ENCODE measurements around the gene ARVCF.

ARVCF gene

DNA sequence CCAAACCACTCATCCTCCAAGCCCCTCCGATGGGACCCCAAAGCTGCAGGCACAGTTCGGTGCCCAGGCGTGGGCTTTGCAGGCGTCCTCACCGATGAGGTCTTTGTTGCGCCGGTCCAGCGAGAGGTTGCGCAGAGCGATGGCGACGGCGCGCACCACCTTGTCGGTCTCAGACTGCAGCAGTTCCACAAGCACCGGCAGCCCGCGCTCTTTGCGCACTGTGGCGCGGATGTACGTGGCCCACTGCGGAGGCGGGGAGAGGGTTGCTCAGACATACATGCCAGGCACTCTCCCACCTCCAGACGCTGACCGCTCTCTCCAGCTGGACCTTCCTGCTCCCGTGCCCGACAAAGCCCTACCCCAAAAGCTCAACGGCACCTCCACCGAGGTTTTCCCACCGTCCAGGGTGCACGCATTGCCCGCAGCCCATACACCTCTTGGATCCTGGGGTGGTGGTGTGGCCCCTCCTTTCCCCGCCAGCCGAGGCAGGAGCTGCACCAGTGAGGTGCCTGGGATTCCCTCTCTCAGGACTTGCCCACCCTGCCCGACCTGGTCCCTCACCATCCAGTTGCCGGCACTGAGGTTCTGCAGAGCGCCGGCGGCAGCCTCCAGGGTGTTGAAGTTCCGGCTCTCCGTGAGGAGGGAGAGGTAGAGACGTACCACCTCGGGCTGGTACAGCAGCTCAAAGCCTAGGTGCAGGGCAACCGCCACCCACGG is 42.9 kb downstream of the ARVCF start:
- Histone ChIP-seq H3K4me1 (ENCODE audit: control insufficient read depth, insufficient read depth, low read length) (peaks cover 10% of the 10 kb centered on the region), H3K9ac (ENCODE audit: low read length) (no peak overlapping the region), H3K36me3 (ENCODE audit: control insufficient read depth, insufficient read depth, low read length) (peaks cover 53% of the 10 kb centered on the region), H3K27ac (ENCODE audit: low read depth, low read length) (no peak overlapping the region), H3K4me3 (ENCODE audit: low read depth, low read length) (no peak overlapping the region), H3K9me3 (ENCODE audit: control insufficient read depth, insufficient read depth, low read depth, low read length) (no peaks in the 10 kb centered on the region), H3K27me3 (ENCODE audit: control insufficient read depth, insufficient read depth, low read length) (no peaks in the 10 kb centered on the region)

DNA sequence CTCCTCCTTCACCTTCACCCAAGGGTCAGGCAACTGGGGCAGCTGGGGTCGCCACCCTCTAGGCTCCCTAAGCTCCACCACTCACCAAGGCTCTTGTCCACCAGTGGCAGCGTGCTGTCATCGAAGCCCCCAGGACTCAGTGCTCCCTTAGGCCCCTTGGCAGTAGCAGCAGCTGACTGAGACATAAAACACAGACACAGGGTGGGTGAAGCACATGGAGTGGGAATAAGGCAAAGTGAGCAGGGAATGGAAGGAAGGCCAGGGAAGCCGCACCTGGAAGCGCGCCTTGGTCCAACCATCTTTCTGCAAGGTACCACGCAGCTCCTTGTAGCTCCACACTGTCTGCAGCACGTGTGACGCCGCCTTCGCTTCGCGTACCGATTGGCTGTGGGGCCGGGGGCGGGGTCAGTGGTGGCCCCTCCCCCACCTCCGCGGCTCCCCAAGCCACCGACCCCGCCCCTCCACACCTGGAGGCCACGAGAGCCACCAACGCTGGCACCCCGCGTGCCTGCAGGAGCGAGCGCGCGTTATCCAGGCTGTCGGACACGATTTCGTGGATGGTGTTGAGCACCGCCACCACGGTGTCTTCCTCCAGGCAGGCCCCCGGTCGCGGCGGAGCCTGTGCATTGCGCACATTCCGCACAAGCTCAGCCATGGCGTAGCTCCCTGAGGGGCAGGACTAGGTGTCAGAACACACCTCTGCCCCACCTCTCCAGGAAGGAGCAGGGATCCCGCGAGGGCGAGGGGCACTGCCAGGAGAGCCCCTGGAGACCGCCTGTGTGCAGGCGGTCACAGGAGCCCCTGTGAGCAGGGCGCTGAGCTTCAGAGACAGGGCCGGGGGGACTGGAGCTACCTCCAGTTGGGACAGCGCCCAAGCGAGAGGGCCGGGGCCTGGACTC is 43.7 kb downstream of the ARVCF start:
- no peak overlapping the region for H3K9ac ChIP-seq (ENCODE audit: low read length)
- H3K4me3 ChIP-seq (ENCODE audit: low read depth, low read length) = no peak overlapping the region
- H3K4me1 ChIP-seq (ENCODE audit: control insufficient read depth, insufficient read depth, low read length) = peaks cover 10% of the 10 kb centered on the region
- H3K27me3 ChIP-seq (ENCODE audit: control insufficient read depth, insufficient read depth, low read length) = no peaks in the 10 kb centered on the region
- peaks cover 50% of the 10 kb centered on the region for H3K36me3 ChIP-seq (ENCODE audit: control insufficient read depth, insufficient read depth, low read length)
- no peaks in the 10 kb centered on the region for H3K9me3 ChIP-seq (ENCODE audit: control insufficient read depth, insufficient read depth, low read depth, low read length)
- no peak overlapping the region for H3K27ac ChIP-seq (ENCODE audit: low read depth, low read length)

DNA sequence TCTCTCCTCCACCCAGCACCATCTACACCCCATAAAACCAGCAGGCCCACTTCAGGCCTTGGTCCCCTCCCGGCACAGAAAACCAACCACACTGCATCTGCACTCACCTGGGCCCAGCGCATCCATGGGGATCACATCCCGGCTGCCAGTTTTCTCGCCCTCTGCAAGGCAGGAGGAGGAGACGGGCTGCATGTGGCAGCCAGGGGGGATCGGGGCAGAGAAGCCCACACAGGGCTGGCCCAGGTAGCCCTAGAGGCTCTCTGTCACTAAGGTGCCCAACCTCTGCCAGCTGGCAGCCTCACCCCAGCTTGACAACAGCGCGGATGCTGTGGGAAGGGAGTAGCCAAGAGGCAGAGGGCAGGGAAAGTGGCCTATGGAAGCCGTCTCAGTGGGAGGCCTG is 44.4 kb downstream of the ARVCF start:
- Histone ChIP-seq H3K27me3 (ENCODE audit: control insufficient read depth, insufficient read depth, low read length) (no peaks in the 10 kb centered on the region), H3K36me3 (ENCODE audit: control insufficient read depth, insufficient read depth, low read length) (peaks cover 43% of the 10 kb centered on the region), H3K9me3 (ENCODE audit: control insufficient read depth, insufficient read depth, low read depth, low read length) (no peaks in the 10 kb centered on the region), H3K9ac (ENCODE audit: low read length) (no peak overlapping the region), H3K27ac (ENCODE audit: low read depth, low read length) (no peak overlapping the region), H3K4me1 (ENCODE audit: control insufficient read depth, insufficient read depth, low read length) (peaks cover 10% of the 10 kb centered on the region), H3K4me3 (ENCODE audit: low read depth, low read length) (no peak overlapping the region)

DNA sequence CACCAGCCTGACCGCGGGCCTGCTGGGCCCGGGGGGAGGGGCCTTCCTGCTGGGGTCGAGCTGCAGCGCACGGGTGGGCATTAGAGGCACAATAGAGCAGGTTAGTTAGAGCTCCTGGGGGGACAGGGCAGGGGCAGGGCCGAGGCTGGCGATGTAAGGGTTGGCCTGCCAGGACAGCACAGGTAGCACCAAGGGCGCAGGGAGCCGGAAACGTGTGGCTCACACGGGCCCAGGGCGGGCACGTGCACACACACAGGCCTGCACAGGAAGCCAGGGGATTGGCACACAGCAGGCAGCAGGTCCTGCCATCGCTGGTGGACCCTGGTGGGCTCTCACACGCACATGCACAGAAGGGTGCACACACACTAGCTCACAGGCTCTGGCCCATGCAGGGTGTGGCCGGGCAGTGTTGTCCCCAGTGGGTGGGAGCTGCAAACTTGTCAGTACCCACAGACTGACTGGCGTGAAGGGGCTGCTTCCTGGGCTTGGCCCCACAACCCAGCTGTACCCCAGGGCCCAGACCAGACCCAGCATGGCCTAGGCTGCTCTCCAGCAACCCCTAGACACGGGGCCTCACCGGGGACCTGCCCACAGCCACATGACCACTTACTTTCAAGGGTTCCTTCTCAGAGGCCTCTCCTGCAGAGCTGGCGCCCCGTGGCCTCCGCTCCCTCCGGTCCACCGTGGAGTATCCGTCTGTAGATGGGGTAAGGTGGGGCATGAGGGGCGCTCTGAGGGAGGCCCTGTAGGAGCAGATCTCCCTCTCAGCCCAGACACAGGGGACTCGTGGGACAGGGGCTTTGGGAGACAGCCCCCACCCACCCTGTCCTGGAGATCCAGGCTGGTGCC is 45.1 kb downstream of the ARVCF start:
- Histone ChIP-seq H3K9me3 (ENCODE audit: control insufficient read depth, insufficient read depth, low read depth, low read length) (no peaks in the 10 kb centered on the region), H3K9ac (ENCODE audit: low read length) (no peak overlapping the region), H3K36me3 (ENCODE audit: control insufficient read depth, insufficient read depth, low read length) (peaks cover 39% of the 10 kb centered on the region), H3K4me1 (ENCODE audit: control insufficient read depth, insufficient read depth, low read length) (peaks cover 10% of the 10 kb centered on the region), H3K4me3 (ENCODE audit: low read depth, low read length) (no peak overlapping the region), H3K27ac (ENCODE audit: low read depth, low read length) (no peak overlapping the region), H3K27me3 (ENCODE audit: control insufficient read depth, insufficient read depth, low read length) (no peaks in the 10 kb centered on the region)

DNA sequence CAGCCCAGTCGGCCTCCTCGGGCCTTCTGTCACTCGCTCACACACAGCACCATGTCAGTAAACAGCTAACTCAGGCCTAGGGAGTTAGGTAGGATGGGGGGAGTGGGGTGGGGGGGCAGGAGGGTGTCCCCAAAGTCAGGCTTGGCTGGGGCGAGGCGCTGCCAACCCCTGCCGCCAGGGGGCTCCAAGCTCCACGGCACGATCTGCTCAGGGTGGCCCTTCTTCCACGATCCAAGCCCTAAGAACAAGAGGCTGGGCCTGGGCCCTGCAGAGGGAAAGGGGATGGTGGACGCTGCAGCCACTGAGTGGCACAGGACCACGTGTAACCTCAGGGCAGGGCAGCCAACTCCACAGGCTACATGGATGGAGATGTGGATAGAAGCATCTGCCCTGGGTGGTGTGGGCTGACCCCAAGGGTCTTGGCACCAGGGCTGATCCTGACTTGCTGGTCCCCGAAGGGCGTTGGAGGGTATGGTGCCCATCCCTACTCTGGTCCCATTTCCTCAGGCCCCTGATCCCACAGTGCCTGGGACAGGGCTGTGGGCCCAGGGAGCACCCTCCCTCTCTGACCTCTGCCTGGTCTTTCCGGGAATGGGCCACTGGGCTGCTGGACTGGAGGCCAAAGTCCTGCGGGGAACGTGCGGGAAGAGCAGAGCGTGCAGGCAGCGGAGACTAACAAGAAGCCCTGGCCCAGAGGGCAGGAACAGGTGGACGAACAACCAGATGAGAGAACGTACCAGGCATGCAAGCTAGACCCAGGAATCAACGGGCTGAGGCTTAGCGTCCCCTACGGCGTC is 45.9 kb downstream of the ARVCF start:
- Histone ChIP-seq H3K27me3 (ENCODE audit: control insufficient read depth, insufficient read depth, low read length) (no peaks in the 10 kb centered on the region), H3K4me3 (ENCODE audit: low read depth, low read length) (no peak overlapping the region), H3K9ac (ENCODE audit: low read length) (no peak overlapping the region), H3K9me3 (ENCODE audit: control insufficient read depth, insufficient read depth, low read depth, low read length) (no peaks in the 10 kb centered on the region), H3K4me1 (ENCODE audit: control insufficient read depth, insufficient read depth, low read length) (peaks cover 10% of the 10 kb centered on the region), H3K36me3 (ENCODE audit: control insufficient read depth, insufficient read depth, low read length) (peaks cover 39% of the 10 kb centered on the region), H3K27ac (ENCODE audit: low read depth, low read length) (no peak overlapping the region)

DNA sequence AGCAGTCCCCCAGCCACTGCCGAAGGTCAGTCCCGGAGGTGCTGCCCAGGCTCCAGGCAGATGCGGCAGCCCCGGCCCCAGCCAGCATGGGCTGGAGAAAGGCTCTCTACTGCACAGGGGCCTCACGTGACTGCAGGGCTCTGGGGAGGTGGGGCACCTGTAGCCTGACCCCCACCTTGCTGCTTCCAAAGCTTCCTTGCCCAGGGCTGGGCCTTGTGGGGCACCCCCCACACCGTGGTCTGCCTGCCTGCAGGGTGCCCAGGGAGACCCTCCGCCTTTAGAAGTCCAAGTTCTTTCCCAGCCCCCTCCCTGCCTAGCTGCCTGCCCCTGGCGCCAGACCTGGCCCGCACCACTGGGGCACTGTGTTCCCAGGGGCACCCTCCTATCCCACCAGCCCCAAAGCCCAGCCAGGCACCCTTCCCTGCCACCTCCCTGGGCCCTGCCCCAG is 46.6 kb downstream of the ARVCF start:
- H3K27me3 ChIP-seq (ENCODE audit: control insufficient read depth, insufficient read depth, low read length) = no peaks in the 10 kb centered on the region
- H3K4me3 ChIP-seq (ENCODE audit: low read depth, low read length) = no peak overlapping the region
- H3K9ac ChIP-seq (ENCODE audit: low read length) = no peak overlapping the region
- H3K9me3 ChIP-seq (ENCODE audit: control insufficient read depth, insufficient read depth, low read depth, low read length) = no peaks in the 10 kb centered on the region
- H3K27ac ChIP-seq (ENCODE audit: low read depth, low read length) = no peak overlapping the region
- H3K4me1 ChIP-seq (ENCODE audit: control insufficient read depth, insufficient read depth, low read length) = peaks cover 5% of the 10 kb centered on the region
- H3K36me3 ChIP-seq (ENCODE audit: control insufficient read depth, insufficient read depth, low read length) = peaks cover 39% of the 10 kb centered on the region

DNA sequence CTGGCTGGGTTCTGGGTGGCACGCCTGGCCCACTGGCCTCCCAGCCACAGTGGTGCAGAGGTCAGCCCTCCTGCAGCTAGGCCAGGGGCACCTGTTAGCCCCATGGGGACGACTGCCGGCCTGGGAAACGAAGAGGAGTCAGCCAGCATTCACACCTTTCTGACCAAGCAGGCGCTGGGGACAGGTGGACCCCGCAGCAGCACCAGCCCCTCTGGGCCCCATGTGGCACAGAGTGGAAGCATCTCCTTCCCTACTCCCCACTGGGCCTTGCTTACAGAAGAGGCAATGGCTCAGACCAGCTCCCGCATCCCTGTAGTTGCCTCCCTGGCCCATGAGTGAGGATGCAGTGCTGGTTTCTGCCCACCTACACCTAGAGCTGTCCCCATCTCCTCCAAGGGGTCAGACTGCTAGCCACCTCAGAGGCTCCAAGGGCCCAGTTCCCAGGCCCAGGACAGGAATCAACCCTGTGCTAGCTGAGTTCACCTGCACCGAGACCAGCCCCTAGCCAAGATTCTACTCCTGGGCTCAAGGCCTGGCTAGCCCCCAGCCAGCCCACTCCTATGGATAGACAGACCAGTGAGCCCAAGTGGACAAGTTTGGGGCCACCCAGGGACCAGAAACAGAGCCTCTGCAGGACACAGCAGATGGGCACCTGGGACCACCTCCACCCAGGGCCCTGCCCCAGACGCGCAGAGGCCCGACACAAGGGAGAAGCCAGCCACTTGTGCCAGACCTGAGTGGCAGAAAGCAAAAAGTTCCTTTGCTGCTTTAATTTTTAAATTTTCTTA is 47.3 kb downstream of the ARVCF start:
- Histone ChIP-seq H3K4me1 (ENCODE audit: control insufficient read depth, insufficient read depth, low read length) (no peaks in the 10 kb centered on the region), H3K4me3 (ENCODE audit: low read depth, low read length) (no peak overlapping the region), H3K27ac (ENCODE audit: low read depth, low read length) (no peak overlapping the region), H3K9me3 (ENCODE audit: control insufficient read depth, insufficient read depth, low read depth, low read length) (no peaks in the 10 kb centered on the region), H3K36me3 (ENCODE audit: control insufficient read depth, insufficient read depth, low read length) (peaks cover 39% of the 10 kb centered on the region), H3K27me3 (ENCODE audit: control insufficient read depth, insufficient read depth, low read length) (no peaks in the 10 kb centered on the region), H3K9ac (ENCODE audit: low read length) (no peak overlapping the region)

DNA sequence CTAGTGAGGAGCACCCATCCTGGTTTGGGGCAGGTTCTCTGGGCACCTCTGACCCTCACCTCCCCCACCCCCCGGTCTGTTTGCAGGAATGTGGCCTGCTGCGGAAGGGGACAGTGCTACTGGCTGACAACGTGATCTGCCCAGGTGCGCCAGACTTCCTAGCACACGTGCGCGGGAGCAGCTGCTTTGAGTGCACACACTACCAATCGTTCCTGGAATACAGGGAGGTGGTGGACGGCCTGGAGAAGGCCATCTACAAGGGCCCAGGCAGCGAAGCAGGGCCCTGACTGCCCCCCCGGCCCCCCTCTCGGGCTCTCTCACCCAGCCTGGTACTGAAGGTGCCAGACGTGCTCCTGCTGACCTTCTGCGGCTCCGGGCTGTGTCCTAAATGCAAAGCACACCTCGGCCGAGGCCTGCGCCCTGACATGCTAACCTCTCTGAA is 48.2 kb downstream of the ARVCF start:
- peaks cover 4% of the 10 kb centered on the region; the same call in 1 of the 2 replicates for H3K27me3 ChIP-seq (ENCODE audit: control insufficient read depth, insufficient read depth, low read length)
- peaks cover 3% of the 10 kb centered on the region for H3K4me1 ChIP-seq (ENCODE audit: control insufficient read depth, insufficient read depth, low read length)
- H3K36me3 ChIP-seq (ENCODE audit: control insufficient read depth, insufficient read depth, low read length) = peaks cover 35% of the 10 kb centered on the region
- H3K9me3 ChIP-seq (ENCODE audit: control insufficient read depth, insufficient read depth, low read depth, low read length) = no peaks in the 10 kb centered on the region
- no peak overlapping the region for H3K4me3 ChIP-seq (ENCODE audit: low read depth, low read length)
- H3K27ac ChIP-seq (ENCODE audit: low read depth, low read length) = no peak overlapping the region
- no peak overlapping the region for H3K9ac ChIP-seq (ENCODE audit: low read length)

DNA sequence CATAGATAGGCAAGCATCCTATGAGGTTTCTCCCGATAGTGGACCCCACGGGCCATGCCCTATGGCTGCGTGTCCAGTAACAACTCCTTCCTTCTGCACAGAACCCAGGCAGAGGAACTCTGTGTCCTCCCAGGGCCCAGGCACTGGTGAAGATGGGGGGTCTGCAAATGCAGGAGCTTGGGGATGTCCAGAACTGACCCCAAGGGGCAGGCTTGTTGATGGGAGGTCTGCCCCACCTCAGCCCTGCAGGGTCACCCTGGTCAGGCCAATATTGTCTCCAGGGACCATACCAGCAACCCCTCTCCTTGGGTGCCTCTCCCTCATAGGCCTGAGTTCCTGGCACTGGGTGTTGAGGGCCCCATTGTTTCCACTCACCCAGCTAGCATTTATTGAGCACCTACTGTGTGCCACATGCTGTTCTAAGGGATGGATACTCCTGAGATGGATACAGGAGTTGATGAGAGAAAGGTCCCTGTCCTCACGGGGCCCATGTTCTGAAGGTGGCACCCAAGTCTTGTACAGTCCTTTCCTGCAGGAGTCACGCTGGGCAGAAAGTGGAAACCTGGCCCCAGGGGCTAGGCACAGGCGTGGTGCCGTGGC is 48.7 kb downstream of the ARVCF start:
- H3K27me3 ChIP-seq (ENCODE audit: control insufficient read depth, insufficient read depth, low read length) = peaks cover 4% of the 10 kb centered on the region; the same call in 1 of the 2 replicates
- H3K27ac ChIP-seq (ENCODE audit: low read depth, low read length) = no peak overlapping the region
- H3K9me3 ChIP-seq (ENCODE audit: control insufficient read depth, insufficient read depth, low read depth, low read length) = no peaks in the 10 kb centered on the region
- H3K4me1 ChIP-seq (ENCODE audit: control insufficient read depth, insufficient read depth, low read length) = peaks cover 8% of the 10 kb centered on the region
- H3K4me3 ChIP-seq (ENCODE audit: low read depth, low read length) = no peak overlapping the region
- H3K9ac ChIP-seq (ENCODE audit: low read length) = no peak overlapping the region
- peaks cover 29% of the 10 kb centered on the region for H3K36me3 ChIP-seq (ENCODE audit: control insufficient read depth, insufficient read depth, low read length)
